GM19035 (cell line): ENCODE data around the gene SLC6A9.
A peak's percentile ranks its signal among the peaks of the same experiment; 100 is the strongest.

ENCODE experiments used
- ATAC-seq: cut with Tn5 transposase; IDR thresholded peaks from one replicate; pipeline ENCODE4 v1.9.1; 2021; ENCODE audit not compliant: unreplicated experiment

Gene SLC6A9

GRCh38 chr1:44008259-44008658 is 23.0 kb downstream of the SLC6A9 start:
- no peak for ATAC-seq

GRCh38 chr1:44002606-44003157 is 28.6 kb downstream of the SLC6A9 start:
- no peak for ATAC-seq

GRCh38 chr1:44002165-44002564 is 29.1 kb downstream of the SLC6A9 start:
- no peak for ATAC-seq

- ATAC-seq: no peak
Observed at GRCh38 chr1:44000122-44000665, 31.1 kb downstream of the SLC6A9 start.

- no peak for ATAC-seq
Observed at GRCh38 chr1:43999455-43999854, 31.8 kb downstream of the SLC6A9 start.

- no peak for ATAC-seq
Observed at GRCh38 chr1:43998000-43998378, 33.3 kb downstream of the SLC6A9 start.

DNA sequence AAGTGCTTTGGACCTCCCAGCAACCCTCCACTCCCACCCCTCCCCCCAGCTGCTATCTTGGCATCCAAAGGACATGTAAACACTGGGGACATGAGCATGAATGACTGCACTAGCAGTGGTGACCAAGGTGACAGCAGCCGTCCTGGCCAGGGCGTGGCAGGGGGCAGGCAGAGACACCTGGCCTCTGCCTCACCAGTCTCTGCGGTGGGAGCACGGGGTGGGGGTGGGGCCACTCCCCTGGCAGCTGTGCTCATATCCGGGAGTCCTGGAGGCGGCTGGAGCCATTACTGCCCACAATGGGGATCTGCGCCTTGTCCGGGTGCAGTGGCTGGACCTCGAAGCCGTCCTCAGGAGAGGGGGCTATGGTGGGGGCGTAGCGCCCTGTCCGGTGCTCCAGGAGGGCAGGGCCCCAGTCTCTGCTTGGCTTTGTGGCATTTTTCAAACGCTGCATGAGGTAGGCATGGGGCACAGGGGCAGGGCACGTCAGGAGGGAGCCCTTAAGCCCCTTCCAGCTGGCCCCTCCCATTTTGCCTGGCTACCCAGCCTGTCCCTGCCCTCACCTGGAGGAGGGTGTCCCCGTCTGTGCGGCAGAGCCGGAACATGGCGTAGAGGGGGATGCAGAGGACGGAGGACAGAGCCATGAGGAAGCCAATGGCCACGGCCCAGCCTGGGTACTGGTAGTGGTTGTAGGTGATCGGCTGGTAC is 33.8 kb downstream of the SLC6A9 start:
- no peak for ATAC-seq

DNA sequence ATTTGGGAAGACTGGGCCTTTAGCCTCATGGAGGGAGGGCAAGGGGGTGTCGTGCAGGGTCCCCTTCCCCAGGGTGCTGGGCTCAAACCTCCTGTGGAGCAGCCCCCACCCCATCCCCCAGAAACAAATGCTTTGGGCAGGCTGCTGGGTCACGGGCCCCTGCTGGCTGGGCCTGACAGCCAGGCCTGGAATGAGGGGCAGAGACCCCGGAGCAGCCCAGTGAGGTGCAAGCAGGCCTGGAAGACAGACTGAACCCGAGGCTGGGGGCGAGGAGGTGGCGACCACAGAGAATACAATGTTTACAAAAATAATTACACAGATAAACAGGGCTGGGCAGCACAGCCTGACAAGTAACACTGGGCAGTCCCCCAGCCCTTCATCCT is 34.5 kb downstream of the SLC6A9 start:
- ATAC-seq: no peak

GRCh38 chr1:43995984-43996732 is 35.1 kb downstream of the SLC6A9 start:
- ATAC-seq: no peak

DNA sequence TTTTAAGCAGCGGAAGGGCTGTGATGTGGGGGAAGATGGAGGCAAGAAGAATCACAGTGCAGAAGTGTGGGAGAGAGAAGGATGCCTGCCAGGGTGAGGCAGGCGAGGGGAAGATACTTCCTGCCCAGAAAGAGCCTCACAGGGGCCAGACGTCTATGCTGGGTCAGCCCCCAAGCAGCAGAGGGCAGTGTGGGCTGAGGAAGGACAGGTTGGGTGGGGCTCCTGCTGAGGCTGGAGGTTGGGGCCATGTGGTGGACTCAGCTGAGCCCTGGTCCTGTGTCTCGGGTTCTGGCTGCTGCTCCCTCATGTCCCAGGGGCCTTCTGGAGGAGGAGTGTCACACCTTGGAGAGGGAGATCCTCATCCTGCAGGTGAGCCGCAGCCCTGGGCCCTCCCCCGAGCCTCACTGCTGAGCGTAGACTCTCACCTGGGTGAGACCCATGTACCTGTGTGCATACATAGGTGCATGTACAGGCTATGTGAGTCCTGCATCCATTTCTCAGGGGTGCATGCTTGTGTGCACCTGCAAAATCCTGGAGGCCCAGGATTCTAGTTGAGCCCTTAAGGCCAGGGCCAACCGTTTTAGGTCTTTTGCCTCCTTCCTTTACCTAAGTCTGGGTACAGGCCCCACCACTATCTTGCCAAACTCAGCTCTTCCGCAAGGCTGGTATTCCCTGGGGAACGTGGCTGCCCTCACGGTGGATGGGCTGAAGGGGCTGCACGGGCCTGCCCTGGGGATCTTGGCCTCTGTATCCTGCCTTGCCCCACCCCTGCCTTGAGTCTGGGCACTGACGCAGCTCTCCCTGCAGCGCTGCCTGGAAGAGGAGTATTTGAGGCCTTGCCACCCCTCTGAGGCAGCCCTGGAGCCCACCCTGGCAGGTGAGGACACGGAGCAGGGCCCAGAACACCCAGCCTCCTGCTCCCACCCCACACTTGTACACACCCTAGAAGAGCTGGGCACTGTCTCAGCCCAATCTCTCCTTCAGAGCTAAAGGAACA is 36.2 kb downstream of the SLC6A9 start:
- no peak for ATAC-seq

DNA sequence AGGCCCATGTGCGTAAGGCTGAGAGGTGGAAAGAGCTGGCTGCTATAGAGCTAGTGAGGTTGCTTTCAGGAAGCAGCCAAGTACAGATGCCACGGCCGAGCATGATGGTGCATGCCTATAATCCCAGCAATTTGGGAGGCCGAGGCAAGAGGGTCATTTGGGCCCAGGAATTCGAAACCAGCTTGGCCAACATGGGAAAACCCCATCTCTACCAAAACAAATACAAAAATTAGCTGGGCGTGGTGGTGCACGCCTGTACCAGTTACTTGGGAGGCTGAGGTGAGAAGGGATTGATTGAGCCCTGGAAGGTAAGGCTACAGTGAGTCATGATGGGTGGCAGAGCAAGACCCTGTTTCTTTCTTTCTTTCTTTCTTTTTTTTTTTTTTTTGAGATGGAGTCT is 37.2 kb downstream of the SLC6A9 start:
- no peak for ATAC-seq

- ATAC-seq: no peak
Observed at GRCh38 chr1:43993206-43993914, 37.9 kb downstream of the SLC6A9 start.

GRCh38 chr1:43992232-43992995 is 38.8 kb downstream of the SLC6A9 start:
- no peak for ATAC-seq

DNA sequence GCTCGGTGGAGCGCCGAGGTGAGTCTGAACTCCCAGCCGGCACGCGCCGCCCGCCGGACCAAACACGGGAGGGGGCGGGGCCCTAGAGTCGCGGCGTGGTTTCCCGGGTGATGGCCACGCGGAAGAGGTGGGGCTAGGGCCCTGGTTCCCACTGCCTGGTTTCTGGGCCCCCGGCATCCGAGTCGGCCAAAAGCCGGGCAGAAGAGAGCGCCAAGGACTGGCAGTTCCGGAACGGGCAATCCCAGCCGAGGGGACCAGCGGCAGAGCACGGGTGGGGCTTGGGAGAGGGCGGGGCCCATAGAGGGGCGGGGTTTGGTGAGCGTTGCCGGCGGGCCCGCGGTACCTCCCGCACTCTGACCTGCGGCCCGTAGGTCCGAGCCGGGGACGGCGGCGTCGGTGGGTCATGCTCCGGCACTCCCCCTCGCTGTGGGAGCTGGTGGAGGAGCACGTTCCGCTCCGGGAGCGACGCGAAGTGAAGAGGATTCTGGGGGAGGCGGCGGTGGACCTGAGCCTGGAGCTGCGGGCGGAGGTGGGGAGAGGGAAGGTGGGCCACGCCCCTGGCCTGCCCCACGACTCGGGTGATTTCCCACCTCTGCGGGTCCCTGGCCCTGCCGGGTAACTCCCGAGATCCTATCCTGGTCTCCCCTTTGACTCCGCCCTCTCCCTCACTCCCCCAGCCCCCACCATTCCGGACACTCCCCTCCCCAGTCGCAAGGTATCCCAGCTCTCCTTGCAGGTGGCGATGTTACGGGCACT is 39.6 kb downstream of the SLC6A9 start, which contains the start of gene CCDC24:
CCDC24 (plus strand) TSS at position 124 of the 756 bp plus-strand sequence; CDS start at position 404, 280 bp downstream.
- ATAC-seq: peak; percentile 82

DNA sequence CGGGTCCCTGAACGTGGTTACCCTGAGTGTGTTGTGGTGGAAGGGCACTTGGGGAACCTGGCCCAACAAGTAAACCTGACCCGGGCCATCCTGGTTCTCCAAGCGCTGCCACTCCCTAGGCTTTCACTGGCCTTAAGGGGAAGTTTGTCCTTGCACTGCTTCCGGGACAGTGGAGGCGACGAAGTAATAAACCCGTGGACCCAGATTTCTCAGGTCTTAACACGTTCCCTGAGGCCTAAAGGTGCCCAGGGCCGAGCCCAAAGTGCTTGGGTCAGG is 40.1 kb downstream of the SLC6A9 start:
- ATAC-seq: peak; percentile 10

GRCh38 chr1:43990271-43991199 is 40.7 kb downstream of the SLC6A9 start:
- no peak for ATAC-seq

DNA sequence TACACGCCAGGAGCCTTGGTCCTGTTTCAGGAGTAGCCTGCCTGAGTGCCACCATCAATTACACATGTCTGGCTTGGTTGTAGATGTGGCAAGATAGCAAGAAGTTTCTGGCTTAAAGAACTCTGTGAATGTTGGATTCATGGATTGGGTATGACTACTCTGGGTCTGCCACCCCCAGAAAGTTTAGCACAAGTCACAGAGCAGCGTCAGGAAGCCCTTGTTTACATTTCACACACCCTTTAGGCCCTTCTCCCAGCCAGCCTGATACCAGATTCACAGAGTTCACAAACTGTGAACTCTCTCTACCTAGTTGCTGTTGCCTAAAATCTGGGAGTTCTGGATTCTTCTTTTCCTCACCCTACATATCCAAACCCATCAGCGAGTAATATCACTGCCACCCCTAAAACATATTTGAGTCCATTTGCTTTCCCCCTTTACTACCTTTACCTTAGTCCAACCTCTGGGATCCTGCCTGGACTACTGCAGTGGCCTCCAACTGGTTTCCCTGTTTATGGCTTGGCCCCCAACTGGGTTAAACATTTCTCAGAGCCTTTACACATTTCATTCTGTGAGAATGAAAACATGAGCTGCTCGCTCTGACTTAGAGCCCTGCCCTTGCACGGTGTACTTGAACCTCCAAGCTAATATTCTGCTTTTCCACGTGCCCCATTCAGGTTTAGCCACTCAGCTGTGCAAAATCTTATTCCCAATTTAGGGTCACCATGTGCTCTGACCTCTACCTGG is 43.9 kb downstream of the SLC6A9 start:
- ATAC-seq: no peak
